ENCODE measurements around the gene FMNL2.

Gene FMNL2

DNA sequence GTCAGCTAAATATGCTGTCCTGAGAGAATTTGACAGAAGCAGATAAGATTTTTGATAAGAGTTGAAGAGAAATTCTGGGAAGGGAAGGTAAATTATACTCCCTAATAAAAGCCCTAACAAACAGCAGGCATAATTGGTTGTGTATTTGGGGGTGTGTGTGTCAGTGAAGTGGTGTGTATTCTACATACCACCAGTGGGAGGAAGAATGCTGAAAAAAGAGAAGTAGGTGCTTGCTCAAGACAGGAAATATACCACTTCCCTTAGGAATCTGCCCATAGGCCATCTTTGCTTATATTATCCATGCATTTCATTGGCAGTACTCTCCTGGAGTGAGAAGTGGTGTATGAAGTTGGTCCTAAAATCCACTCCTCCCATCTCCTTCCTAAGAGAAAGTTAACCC, 76.2 kb downstream of the FMNL2 start:
- no peak overlapping the region for H3K4me3 ChIP-seq (ENCODE audit: low read depth, low read length, poor library complexity, severe bottlenecking)
- H4K20me1 ChIP-seq (ENCODE audit: insufficient read depth, low read length): no peaks in the 10 kb centered on the region
- no peaks in the 10 kb centered on the region for H3K27me3 ChIP-seq (ENCODE audit: insufficient read depth, low read length)
- no peaks in the 10 kb centered on the region for H3K9me3 ChIP-seq (ENCODE audit: low read length)
- no peaks in the 10 kb centered on the region for H3K9me2 ChIP-seq (ENCODE audit: low read depth, low read length)
- no peak overlapping the region for H3K9ac ChIP-seq (ENCODE audit: low read length)
- no peaks in the 10 kb centered on the region for H3K36me3 ChIP-seq (ENCODE audit: insufficient read depth, low read length)
- no peak overlapping the region for H2AFZ ChIP-seq (ENCODE audit: low read length)
- H3F3A ChIP-seq (ENCODE audit: insufficient read depth, low read length): no peaks in the 10 kb centered on the region
- no peaks in the 10 kb centered on the region for H3K79me2 ChIP-seq (ENCODE audit: insufficient read depth, low read length)
- no peak overlapping the region for H3K27ac ChIP-seq (ENCODE audit: low read depth, low read length, poor library complexity, severe bottlenecking)
- H3K4me2 ChIP-seq (ENCODE audit: low read length): no peak overlapping the region
- no peaks in the 10 kb centered on the region for H3K4me1 ChIP-seq (ENCODE audit: insufficient read depth, low read length, severe bottlenecking)
- TF ChIP-seq, protein P1, sequence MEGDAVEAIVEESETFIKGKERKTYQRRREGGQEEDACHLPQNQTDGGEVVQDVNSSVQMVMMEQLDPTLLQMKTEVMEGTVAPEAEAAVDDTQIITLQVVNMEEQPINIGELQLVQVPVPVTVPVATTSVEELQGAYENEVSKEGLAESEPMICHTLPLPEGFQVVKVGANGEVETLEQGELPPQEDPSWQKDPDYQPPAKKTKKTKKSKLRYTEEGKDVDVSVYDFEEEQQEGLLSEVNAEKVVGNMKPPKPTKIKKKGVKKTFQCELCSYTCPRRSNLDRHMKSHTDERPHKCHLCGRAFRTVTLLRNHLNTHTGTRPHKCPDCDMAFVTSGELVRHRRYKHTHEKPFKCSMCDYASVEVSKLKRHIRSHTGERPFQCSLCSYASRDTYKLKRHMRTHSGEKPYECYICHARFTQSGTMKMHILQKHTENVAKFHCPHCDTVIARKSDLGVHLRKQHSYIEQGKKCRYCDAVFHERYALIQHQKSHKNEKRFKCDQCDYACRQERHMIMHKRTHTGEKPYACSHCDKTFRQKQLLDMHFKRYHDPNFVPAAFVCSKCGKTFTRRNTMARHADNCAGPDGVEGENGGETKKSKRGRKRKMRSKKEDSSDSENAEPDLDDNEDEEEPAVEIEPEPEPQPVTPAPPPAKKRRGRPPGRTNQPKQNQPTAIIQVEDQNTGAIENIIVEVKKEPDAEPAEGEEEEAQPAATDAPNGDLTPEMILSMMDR (IDR thresholded peaks at IDR 0.05; ENCODE audit: low read length): no peak
- TF ChIP-seq EZH2 (IDR thresholded peaks at IDR 0.05; ENCODE audit: borderline replicate concordance, low read length): no peak

DNA sequence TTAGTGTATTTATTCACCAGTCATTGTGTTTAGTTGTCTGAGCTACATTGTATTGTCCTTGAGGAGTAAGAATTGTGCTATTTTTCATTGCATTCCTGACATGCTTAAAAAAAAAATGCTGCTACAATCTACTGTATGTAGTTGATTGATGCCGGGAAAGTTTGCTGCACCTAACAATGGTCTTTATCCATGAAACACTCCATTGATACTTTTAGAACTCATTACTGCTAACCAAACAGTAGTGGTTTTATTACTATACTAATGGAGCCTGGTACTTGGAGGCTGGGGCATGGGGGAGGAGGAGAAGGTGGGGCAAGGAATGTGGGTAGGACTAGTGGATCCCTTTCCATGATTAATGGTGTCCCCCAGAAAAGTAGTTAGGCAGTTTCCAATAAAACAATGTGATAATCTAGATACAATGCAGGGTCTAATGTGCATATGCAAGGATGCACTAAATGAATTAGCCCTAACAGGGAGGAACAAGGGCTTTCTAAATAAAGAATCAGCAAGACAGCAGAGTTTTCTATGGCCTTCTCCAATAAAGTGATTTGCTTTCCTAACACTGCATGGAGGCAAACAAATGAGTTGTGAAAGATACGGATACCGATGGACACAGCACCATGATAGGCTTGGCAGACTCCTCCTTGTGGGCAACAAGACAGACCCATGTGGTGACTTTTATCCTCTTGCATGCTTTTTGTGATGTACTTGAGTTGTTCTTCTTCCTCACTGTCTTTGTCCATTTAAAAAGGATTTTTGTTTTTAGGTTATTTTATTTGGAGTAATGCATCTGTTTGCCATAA, 78.5 kb downstream of the FMNL2 start:
- H3K4me2 ChIP-seq (ENCODE audit: low read length): no peak overlapping the region
- H3K4me1 ChIP-seq (ENCODE audit: insufficient read depth, low read length, severe bottlenecking): no peaks in the 10 kb centered on the region
- no peaks in the 10 kb centered on the region for H3K27me3 ChIP-seq (ENCODE audit: insufficient read depth, low read length)
- no peak overlapping the region for H2AFZ ChIP-seq (ENCODE audit: low read length)
- no peaks in the 10 kb centered on the region for H3K9me2 ChIP-seq (ENCODE audit: low read depth, low read length)
- no peak for TF ChIP-seq EZH2 (IDR thresholded peaks at IDR 0.05; ENCODE audit: borderline replicate concordance, low read length)
- TF ChIP-seq, protein P1 (IDR thresholded peaks at IDR 0.05; ENCODE audit: low read length): no peak
- H3F3A ChIP-seq (ENCODE audit: insufficient read depth, low read length): no peaks in the 10 kb centered on the region
- no peaks in the 10 kb centered on the region for H4K20me1 ChIP-seq (ENCODE audit: insufficient read depth, low read length)
- no peak overlapping the region for H3K9ac ChIP-seq (ENCODE audit: low read length)
- H3K79me2 ChIP-seq (ENCODE audit: insufficient read depth, low read length): no peaks in the 10 kb centered on the region
- no peak overlapping the region for H3K4me3 ChIP-seq (ENCODE audit: low read depth, low read length, poor library complexity, severe bottlenecking)
- H3K9me3 ChIP-seq (ENCODE audit: low read length): no peaks in the 10 kb centered on the region
- H3K36me3 ChIP-seq (ENCODE audit: insufficient read depth, low read length): no peaks in the 10 kb centered on the region
- no peak overlapping the region for H3K27ac ChIP-seq (ENCODE audit: low read depth, low read length, poor library complexity, severe bottlenecking)

DNA sequence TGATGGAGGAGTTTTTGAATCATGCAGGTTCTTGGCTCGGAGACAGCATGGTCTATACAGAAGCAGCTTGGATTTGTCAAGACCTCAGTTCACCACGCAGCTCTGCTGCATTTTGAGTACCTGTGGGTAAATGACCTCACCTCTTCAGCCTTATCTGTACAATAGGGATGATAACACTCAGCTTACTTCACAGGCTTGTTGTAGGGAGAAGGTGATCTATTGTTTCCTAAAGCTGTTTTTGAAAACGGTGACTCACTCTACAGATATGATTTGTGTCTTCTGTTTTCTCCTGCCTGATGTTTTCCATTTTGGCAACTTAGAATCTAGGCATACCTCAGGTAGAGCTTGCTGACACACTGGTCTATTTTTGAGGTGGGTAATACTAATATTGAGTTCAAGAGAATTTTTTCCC, 80.3 kb downstream of the FMNL2 start:
- Histone ChIP-seq H3K36me3 (ENCODE audit: insufficient read depth, low read length) (no peaks in the 10 kb centered on the region), H3K27me3 (ENCODE audit: insufficient read depth, low read length) (no peaks in the 10 kb centered on the region), H3K4me1 (ENCODE audit: insufficient read depth, low read length, severe bottlenecking) (no peaks in the 10 kb centered on the region), H2AFZ (ENCODE audit: low read length) (no peak overlapping the region), H3K27ac (ENCODE audit: low read depth, low read length, poor library complexity, severe bottlenecking) (no peak overlapping the region), H3K9me2 (ENCODE audit: low read depth, low read length) (no peaks in the 10 kb centered on the region), H3K9ac (ENCODE audit: low read length) (no peak overlapping the region), H3K4me2 (ENCODE audit: low read length) (no peak overlapping the region), H4K20me1 (ENCODE audit: insufficient read depth, low read length) (no peaks in the 10 kb centered on the region), H3K9me3 (ENCODE audit: low read length) (no peaks in the 10 kb centered on the region), H3K4me3 (ENCODE audit: low read depth, low read length, poor library complexity, severe bottlenecking) (no peak overlapping the region), H3F3A (ENCODE audit: insufficient read depth, low read length) (no peaks in the 10 kb centered on the region), H3K79me2 (ENCODE audit: insufficient read depth, low read length) (no peaks in the 10 kb centered on the region)
- TF ChIP-seq, protein P1 (IDR thresholded peaks at IDR 0.05; ENCODE audit: low read length): no peak
- TF ChIP-seq EZH2 (IDR thresholded peaks at IDR 0.05; ENCODE audit: borderline replicate concordance, low read length): no peak
